HEK293T (cell line): ENCODE measurements around the gene TAP1.

Experiments used
- BHLHE40 ChIP-seq: fragments of 450-650 bp; IDR thresholded peaks from 2 replicates; pipeline ENCODE4 v1.6.1; 2016; ENCODE audit warnings: mild to moderate bottlenecking, moderate library complexity, borderline replicate concordance
- FOXK2 ChIP-seq: fragments of 450-650 bp; IDR thresholded peaks from 2 replicates; pipeline ENCODE4 v1.6.1; 2016; ENCODE audit warnings: mild to moderate bottlenecking
- FOXM1 ChIP-seq: fragments of 450-650 bp; IDR thresholded peaks from 2 replicates; pipeline ENCODE4 v1.6.1; 2017; ENCODE audit warnings: mild to moderate bottlenecking, borderline replicate concordance
- SP1 ChIP-seq: fragments of 450-650 bp; IDR thresholded peaks from 2 replicates; pipeline ENCODE4 v1.6.1; 2017
- SUZ12 ChIP-seq: fragments of 450-650 bp; IDR thresholded peaks from 2 replicates; pipeline ENCODE4 v1.6.1; 2016; ENCODE audit warnings: mild to moderate bottlenecking
- TARDBP ChIP-seq: fragments of 450-650 bp; IDR thresholded peaks from 2 replicates; pipeline ENCODE4 v1.6.1; 2016
- ZNF384 ChIP-seq: fragments of 450-650 bp; IDR thresholded peaks from 2 replicates; pipeline ENCODE4 v1.6.1; 2016
- TF ChIP-seq, protein P1 (sequence below): fragments of 450-650 bp; IDR thresholded peaks from 2 replicates; pipeline ENCODE4 v1.6.1; 2016

DNA sequence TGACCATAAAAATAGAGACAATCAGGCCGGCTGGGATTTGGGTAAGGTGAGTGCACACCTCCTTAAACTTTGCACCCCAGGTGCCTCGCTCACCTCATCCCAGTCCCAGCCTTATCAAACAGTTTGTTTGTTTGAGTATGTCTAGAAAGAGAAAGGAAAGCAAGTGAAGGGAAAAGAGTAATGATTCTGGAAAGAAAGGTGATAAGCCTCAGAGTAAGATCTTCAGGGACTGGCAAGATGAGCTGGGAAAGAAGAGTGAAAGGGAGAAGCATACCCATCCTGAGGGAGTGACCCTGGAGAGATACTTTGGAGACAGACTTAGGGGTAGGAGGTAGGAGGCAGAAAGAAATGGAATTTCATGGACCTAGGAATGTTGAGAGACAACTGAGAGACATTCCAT, 16.6 kb downstream of the TAP1 start:
- TF ChIP-seq SP1 = no peak
- TF ChIP-seq BHLHE40 = no peak
- TF ChIP-seq ZNF384 = no peak
- no peak for TF ChIP-seq SUZ12
- no peak for TF ChIP-seq FOXK2
- TF ChIP-seq TARDBP = no peak
- TF ChIP-seq FOXM1 = no peak
- TF ChIP-seq, protein P1, sequence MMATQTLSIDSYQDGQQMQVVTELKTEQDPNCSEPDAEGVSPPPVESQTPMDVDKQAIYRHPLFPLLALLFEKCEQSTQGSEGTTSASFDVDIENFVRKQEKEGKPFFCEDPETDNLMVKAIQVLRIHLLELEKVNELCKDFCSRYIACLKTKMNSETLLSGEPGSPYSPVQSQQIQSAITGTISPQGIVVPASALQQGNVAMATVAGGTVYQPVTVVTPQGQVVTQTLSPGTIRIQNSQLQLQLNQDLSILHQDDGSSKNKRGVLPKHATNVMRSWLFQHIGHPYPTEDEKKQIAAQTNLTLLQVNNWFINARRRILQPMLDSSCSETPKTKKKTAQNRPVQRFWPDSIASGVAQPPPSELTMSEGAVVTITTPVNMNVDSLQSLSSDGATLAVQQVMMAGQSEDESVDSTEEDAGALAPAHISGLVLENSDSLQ = no peak
